CD4-positive, alpha-beta T cell treated with Interferon alpha-2 for 1 hour (primary cell): ENCODE measurements around the gene UBXN7.
"Not testable (repeated sequence)": the region's sequence is repeated elsewhere in the genome, so short reads cannot be mapped to it uniquely, and the experiment has no call there.

ENCODE experiments used
- DNase-seq, 2 donors: peaks; one replicate each; pipeline ENCODE4 v3.0.0-alpha.2; 2020 to 2022

Gene UBXN7

DNA sequence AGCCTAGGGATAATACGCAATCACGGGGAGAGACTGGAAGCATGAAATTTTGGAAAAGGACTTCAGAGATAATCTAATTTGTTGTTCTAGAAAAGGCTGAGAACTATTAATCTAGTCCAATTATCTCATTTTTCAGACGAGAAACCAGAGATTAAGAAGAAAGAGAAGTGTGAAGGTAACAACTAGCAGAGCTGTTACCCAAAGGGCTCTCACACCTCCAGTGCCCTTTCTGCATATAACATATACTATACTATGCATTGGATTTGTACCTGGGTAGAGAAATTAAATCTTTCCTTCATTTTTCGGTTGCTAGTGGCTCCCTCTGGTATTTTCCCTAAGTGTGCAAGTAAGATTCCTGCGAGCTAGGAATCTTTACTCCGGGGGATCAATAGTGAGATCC, 80.7 kb downstream of the UBXN7 start:
- DNase-seq, result no peak

DNA sequence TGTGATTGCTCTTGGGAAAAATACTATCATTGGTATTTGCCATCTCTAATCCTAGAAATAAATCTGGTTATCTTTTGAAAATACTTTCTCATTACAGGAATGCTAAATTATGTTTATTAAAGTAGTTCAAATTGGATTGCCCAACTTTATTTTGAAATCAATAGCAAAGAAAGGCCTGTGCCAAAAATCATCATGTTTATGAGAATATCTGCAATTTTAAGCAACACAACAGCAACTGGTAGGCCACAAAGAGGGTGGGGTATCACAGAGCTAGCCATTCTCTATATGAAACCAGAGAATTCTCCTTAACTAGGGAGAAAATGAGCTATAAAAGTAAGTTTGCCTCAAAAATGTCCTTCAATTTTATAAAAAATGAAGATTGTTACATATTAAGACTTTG, 82.2 kb downstream of the UBXN7 start:
- no peak for DNase-seq

DNA sequence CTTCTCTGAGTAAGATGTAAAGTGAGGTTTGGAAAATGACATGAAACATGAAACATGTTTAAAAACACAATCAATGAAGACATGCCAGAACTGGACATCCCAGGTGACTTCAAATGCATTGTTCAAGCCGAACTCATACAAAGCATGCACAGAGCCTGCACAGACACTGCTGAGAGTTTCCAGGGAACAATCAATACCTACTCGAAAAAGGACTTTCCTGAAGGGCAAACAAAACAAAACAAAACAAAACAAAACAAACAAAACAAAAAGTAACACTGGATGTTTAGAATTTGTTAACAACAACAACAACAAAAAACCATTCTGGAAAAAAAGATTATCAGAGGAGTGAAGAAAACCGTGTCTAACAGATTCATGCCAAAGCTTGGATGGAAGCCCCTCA, 83.5 kb downstream of the UBXN7 start:
- no peak for DNase-seq

- DNase-seq, result no peak
These were observed 87.6 kb downstream of the UBXN7 start for GRCh38 chr3:196344663-196345062.

DNA sequence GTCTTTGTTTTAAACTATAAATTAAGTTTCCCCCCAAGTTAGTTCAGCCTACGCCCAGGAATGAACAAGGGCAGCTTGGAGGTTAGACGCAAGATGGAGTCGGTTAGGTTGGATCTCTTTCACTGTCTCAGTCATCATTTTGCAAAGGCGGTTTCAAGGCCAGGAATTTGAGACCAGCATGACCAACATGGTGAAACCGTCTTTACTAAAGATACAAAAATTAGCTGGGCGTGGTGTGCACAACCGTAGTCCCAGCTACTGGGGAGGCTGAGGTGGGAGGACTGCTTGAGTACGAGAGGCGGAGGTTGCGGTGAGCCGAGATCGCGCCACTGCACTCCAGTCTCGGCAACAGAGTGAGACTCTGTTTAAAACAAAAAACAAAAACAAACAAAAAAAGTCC, 88.3 kb downstream of the UBXN7 start:
- not testable (repeated sequence) for DNase-seq

DNA sequence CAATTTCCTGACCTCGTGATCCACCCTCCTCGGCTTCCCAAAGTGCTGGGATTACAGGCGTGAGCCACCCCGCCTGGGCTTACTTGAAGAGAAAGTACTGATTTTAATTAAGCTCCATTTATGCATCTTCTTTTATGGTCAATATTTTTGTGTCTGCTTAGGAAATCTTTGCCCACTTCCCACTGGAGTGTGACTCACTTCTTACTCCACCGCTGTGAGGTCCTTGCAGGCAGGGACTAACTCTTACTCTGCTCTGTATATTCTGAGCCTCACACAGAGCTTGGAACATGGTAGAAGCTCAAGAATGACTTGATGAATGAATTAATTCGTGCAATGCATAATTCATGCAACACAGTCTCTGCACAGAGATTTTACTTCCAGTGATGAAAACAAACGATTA, 91.1 kb downstream of the UBXN7 start:
- DNase-seq, result peak in 1 of 2 donors; percentile 12

- DNase-seq, result no peak
These were observed 91.8 kb downstream of the UBXN7 start for GRCh38 chr3:196340466-196340865.

DNA sequence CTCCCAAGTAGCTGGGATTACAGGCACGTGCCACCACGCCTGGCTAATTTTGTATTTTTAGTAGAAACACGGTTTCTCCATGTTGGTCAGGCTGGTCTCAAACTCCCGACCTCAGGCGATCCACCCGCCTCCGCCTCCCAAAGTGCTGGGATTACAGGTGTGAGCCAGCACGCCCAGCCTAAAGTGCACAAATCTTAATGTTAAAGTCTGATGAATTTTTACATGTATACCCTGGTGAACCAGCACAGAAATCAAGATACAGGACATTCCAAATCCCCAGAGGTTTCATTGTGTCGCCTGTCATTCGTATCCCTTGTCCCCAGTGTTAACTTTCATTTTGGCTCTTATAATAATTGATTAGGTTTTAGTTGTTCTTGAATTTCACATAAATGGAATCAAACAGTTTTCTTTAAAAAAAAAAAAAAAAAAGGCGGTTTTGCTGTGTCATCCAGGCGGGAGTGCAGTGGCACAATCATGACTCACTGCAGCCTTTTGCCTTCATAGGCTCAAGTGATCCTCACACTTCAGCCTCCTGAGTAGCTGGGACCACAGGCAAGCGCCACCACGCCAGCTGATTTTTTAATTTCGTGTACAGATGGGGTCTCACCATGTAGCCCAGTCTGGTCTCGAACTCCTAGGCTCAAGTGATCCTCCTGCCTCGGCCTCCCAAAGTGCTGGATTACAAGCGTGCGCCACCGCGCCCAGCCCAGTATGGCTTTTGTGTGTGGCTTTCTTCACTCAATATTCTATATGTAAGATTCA, 92.6 kb downstream of the UBXN7 start:
- peak in 1 of 2 donors; percentile 26 for DNase-seq

DNA sequence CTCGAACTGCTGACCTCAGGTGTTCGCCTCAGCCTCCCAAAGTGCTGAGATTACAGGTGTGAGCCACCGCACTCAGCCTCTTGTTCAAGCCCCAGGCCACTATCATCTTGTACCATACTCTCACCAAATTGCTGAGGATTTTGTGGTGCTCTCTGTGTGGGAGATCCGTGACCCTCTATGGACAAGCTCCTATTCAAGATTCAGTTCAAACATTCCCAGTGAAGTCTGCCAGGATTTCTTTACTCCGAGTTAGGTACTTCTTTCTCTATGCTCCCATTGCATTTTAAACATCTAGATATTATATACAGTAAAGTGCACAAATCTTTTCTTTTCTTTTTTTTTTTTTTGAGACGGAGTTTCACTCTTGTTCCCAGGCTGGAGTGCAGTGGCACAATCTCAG, 93.2 kb downstream of the UBXN7 start:
- DNase-seq, result no peak

GRCh38 chr3:196336319-196337145, 95.7 kb downstream of the UBXN7 start:
- no peak for DNase-seq

- DNase-seq, result no peak
These were observed 96.7 kb downstream of the UBXN7 start for GRCh38 chr3:196335503-196335948.

- DNase-seq, result no peak
These were observed 97.2 kb downstream of the UBXN7 start for GRCh38 chr3:196334982-196335381.

DNA sequence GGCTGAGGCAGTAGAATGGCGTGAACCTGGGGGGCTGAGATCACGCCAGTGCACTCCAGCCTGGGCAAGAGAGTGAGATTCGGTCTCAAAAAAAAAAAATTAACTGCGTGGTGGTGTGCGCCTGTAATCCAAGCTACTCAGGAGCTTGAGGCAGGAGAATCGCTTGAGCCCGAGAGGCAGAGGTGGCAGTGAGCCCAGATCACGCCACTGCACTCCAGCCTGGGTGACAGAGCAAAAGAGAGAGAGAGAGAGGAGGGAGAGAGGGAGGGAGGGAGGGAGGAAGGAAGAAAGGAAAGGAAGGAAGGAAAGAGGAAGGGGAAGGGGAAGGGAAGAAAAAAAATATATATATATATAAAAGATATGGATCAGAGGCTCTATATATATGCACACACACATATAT, 100.1 kb downstream of the UBXN7 start:
- no peak for DNase-seq

- no peak for DNase-seq
These were observed 104.8 kb downstream of the UBXN7 start for GRCh38 chr3:196327405-196327804.

DNA sequence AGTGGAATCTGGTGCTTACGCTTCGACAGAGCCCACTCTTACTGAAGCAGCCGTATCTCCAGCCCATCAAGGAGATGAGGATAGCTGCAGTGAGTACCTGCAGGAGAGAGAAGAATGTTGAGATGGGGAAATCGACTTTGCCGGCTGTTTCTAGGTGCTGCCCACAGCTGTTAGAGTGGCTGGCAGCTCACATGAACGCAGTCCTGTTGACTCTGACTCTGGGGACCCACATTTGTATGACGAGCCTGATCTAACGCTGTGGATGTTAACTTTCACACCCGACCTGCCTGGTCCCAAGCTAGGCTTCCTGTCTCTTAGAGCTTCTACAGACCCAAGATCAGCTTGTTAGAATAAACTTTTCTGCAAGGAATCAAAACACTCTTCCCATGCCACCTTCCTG, 105.3 kb downstream of the UBXN7 start:
- no peak for DNase-seq

GRCh38 chr3:196323691-196324090, 108.5 kb downstream of the UBXN7 start:
- DNase-seq, result no peak

DNA sequence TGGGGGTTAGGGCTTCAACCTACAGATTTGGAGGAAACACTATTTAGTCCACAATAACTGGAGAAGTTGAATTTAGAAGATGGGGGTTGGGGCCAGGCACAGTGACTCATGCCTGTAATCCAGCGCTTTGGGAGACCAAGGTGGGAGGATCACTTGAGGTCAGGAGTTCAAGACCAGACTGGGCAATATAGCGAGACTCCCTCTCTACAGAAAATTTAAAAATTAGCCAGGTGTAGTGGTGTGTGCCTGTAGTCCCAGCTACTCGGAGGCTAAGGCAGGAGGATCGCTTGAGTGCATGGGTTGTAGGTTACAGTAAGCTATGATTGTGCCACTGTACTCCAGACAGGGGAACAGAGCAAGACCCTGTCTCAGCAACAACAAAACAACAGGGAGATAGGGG, 109.2 kb downstream of the UBXN7 start:
- DNase-seq, result no peak

- DNase-seq, result peak in 1 of 2 donors; percentile 24
These were observed 111.1 kb downstream of the UBXN7 start for GRCh38 chr3:196321162-196321561.

DNA sequence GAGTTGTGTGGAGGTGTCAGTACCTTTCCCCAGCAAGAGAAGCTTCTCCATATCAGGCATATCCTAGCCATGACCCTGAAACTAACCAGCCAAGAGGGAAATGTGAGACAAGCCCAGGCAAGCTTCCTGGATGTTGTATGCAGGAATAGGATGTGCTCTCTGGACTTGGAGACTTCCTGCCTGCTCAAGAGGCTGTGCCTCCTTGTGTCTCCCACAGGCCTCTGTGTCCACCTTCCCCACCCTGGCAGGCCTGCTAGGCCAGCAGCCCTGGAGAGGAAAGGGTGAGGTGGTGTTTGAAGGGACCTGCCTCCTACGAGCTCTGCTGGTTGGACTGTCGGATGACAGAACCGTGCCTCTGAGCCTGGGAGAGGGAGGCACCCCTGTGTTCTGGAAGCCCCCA, 112.1 kb downstream of the UBXN7 start:
- no peak for DNase-seq

DNA sequence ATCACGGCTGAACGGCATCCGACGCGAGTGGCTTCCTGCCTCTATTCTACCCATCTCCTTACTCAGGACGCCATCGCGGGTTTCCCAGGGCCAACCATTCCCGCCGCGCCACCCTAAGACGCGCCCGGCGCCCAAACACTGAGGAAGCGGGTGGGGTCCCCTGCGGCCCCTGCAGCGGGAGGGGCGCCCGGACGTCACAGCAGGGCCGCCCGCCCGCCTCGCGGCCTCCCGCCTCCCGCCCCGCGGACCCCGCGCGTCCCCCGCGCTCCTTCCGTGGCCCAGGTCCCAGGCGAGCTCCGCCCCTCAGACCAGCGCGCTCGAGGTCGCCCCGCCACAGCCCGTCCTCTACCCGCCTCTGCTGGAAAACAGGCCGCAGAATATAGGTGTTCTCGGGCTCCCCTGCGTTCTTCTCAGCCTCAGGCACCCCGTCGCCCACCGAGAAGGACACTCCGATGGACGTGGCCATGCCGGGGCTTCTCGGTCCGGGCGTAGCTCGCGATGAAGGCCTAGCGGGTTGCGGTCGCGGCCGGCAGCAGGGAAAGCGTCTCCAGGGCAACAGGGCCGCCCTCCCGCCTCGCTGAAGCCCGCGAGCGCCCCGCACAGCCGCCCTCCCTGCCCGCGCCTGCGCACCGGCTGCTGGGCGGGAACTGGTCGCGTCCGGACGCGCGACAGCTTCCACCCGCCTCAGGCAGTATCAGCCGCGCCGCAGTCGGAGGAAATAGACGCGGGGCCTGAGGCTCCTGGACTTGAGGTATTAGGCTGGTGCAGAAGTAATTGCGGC, 114.3 kb downstream of the UBXN7 start, which contains the start of gene DYNLT2B:
Gene DYNLT2B (minus strand): TSS at position 554 of the 781 bp plus-strand sequence. CDS start 88 bp downstream, at position 466.
- peak; percentile 89 to 91 for DNase-seq

DNA sequence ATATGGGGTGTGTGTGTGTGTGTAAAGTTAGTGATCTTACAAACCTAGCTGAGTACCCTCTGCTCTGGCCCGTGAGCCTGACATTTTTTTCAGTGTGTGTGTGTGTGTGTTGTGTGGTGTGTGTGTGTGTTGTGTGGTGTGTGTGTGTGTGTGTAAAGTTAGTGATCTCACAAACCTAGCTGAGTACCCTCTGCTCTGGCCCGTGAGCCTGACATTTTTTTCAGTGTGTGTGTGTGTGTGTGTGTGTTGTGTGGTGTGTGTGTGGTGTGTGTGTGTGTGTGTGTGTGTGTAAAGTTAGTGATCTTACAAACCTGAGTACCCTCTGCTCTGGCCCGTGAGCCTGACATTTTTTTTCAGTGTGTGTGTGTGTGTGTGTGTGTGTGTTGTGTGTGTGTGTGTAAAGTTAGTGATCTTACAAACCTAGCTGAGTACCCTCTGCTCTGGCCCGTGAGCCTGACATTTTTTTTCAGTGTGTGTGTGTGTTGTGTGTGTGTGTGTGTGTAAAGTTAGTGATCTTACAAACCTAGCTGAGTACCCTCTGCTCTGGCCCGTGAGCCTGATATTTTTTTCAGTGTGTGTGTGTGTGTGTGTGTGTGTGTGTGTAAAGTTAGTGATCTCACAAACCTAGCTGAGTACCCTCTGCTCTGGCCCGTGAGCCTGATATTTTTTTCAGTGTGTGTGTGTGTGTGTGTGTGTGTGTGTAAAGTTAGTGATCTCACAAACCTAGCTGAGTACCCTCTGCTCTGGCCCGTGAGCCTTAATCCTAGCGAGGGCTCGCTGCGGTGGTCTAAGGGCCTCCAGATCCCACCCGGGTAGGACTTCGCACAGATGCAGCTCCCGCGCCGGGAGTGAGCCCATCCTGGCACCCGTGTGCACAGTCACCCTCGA, 115.2 kb downstream of the UBXN7 start:
- peak in 1 of 2 donors; percentile 16 for DNase-seq

GRCh38 chr3:196315821-196316220, 116.4 kb downstream of the UBXN7 start:
- no peak for DNase-seq
